GM12865 (cell line): ENCODE measurements around the gene TARM1.

ENCODE experiments used
- DNase-seq: peaks from one replicate; pipeline ENCODE4 v3.0.0; 2010; ENCODE audit warnings: low read depth
- H3K4me3 ChIP-seq: 2 replicates; pipeline ENCODE4 v1.5.1; 2011; ENCODE audit warnings: mild to moderate bottlenecking, low read depth, low read length, control low read depth
- CTCF ChIP-seq: IDR thresholded peaks from 2 replicates; pipeline ENCODE4 v1.5.1; 2011; ENCODE audit warnings: low read length, control low read depth, low read depth, inconsistent platforms; ENCODE audit not compliant: insufficient read depth; ENCODE audit errors: missing control alignments

Gene TARM1

GRCh38 chr19:54030895-54031586 lies 50.1 kb downstream of the TARM1 start:
- TF ChIP-seq CTCF: no peak
- H3K4me3 ChIP-seq: no peak overlapping the region
- DNase-seq: no peak

DNA sequence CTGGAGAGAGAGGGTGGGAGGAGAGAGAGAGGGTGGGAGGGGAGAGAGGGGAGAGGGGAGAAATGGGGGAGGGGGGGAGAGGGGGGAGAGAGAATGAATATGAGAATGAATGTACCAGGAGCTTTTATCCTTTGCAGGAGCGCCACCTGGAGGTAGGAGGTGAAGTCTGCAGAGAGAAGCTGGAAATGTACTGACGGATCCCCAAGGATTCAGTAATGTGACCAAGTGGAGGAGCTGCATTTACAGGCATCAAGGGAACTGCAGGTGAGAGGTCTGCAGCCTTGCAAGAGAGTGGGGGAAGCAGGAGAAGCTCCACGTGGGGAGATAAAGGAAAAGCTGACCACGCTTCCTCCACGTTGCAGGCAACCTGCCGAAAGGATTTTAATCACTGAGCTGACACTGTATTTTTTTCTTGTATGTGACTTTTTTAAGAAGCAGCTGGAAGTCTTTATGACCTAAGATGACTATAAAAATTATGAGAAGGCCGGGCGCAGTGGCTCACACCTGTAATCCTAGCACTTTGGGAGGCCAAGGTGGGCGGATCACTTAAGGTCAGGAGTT lies 51.2 kb downstream of the TARM1 start:
- TF ChIP-seq CTCF: peak; percentile 30
- peak; percentile 9 for DNase-seq
- no peak overlapping the region for H3K4me3 ChIP-seq

DNA sequence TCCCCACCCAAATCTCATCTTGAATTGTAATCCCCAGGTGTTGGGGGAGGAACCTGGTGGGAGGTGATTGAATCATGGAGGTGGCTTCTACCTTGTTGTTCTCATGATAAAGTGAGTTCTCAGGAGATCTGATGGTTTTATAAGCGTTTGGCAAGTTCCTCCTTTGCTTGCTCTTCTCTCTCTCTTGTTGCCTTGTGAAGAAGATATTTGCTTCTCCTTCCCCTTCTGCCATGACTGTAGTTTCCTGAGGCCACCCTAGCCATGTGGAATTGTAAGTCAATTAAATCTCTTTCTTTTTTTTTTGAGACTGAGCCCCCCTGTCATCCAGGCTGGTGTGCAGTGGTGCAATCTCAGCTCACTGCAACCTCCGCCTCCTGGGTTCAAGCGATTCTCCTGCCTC lies 51.9 kb downstream of the TARM1 start:
- no peak for TF ChIP-seq CTCF
- DNase-seq: no peak
- H3K4me3 ChIP-seq: no peak overlapping the region

DNA sequence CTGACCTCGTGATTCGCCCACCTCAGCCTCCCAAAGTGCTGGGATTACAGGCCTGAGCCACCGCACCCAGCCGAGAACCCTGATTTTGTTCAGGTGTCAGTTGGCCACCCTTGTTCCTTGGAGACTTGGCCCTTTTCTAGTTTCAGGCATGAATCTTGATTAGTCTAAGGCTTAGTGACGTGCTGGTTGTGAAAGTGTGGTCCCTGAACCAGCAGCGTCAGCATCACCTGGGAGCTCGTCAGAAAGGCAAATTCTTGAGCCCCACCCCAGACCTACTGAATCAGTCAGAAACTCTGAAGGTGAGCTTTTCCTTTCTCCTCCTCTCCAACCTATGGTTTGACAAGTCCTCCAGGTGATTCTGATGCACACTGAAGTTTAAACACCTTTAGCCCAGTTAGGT lies 54.5 kb downstream of the TARM1 start:
- no peak overlapping the region for H3K4me3 ChIP-seq
- no peak for TF ChIP-seq CTCF
- DNase-seq: no peak

- H3K4me3 ChIP-seq: no peak overlapping the region
- no peak for DNase-seq
- no peak for TF ChIP-seq CTCF
Observed at GRCh38 chr19:54024660-54025059, 56.5 kb downstream of the TARM1 start.

- DNase-seq: no peak
- TF ChIP-seq CTCF: no peak
- H3K4me3 ChIP-seq: no peak overlapping the region
Observed at GRCh38 chr19:54023191-54023590, 58.0 kb downstream of the TARM1 start.

- TF ChIP-seq CTCF: no peak
- no peak overlapping the region for H3K4me3 ChIP-seq
- DNase-seq: no peak
Observed at GRCh38 chr19:54021932-54022331, 59.2 kb downstream of the TARM1 start.
